GM19043 (cell line): Measurements from ENCODE around the gene SRPK2.

ENCODE experiments used
- ATAC-seq: cut with Tn5 transposase; IDR thresholded peaks from one replicate; pipeline ENCODE4 v1.9.1; 2021; ENCODE audit warnings: low read depth; ENCODE audit not compliant: unreplicated experiment

The SRPK2 gene

GRCh38 chr7:105151152-105151551 lies 237.6 kb downstream of the SRPK2 start:
- ATAC-seq, result no peak

- no peak for ATAC-seq
These were observed 238.9 kb downstream of the SRPK2 start for GRCh38 chr7:105149827-105150226.

- no peak for ATAC-seq
These were observed 247.7 kb downstream of the SRPK2 start for GRCh38 chr7:105141068-105141467.

- ATAC-seq, result no peak
These were observed 249.3 kb downstream of the SRPK2 start for GRCh38 chr7:105139381-105139780.

- ATAC-seq, result no peak
These were observed 250.8 kb downstream of the SRPK2 start for GRCh38 chr7:105137898-105138297.

- ATAC-seq, result no peak
These were observed 252.5 kb downstream of the SRPK2 start for GRCh38 chr7:105136221-105136620.

- ATAC-seq, result no peak
These were observed 254.6 kb downstream of the SRPK2 start for GRCh38 chr7:105133986-105134655.

GRCh38 chr7:105133358-105133757 lies 255.4 kb downstream of the SRPK2 start:
- ATAC-seq, result no peak

GRCh38 chr7:105132835-105133234 lies 255.9 kb downstream of the SRPK2 start:
- ATAC-seq, result no peak

- no peak for ATAC-seq
These were observed 256.4 kb downstream of the SRPK2 start for GRCh38 chr7:105132335-105132734.

- ATAC-seq, result no peak
These were observed 256.8 kb downstream of the SRPK2 start for GRCh38 chr7:105131890-105132289.

GRCh38 chr7:105131033-105131656 lies 257.6 kb downstream of the SRPK2 start:
- no peak for ATAC-seq

- no peak for ATAC-seq
These were observed 258.1 kb downstream of the SRPK2 start for GRCh38 chr7:105130580-105130979.

- ATAC-seq, result no peak
These were observed 258.7 kb downstream of the SRPK2 start for GRCh38 chr7:105130048-105130447.

GRCh38 chr7:105127179-105127578 lies 261.5 kb downstream of the SRPK2 start:
- no peak for ATAC-seq

- ATAC-seq, result no peak
These were observed 262.2 kb downstream of the SRPK2 start for GRCh38 chr7:105126436-105126975.

GRCh38 chr7:105125745-105126144 lies 263.0 kb downstream of the SRPK2 start:
- ATAC-seq, result no peak

- ATAC-seq, result no peak
These were observed 266.1 kb downstream of the SRPK2 start for GRCh38 chr7:105122619-105123018.

GRCh38 chr7:105118612-105119600 lies 269.8 kb downstream of the SRPK2 start:
- no peak for ATAC-seq

GRCh38 chr7:105112440-105113418 lies 276.0 kb downstream of the SRPK2 start:
- no peak for ATAC-seq
